Loucy (cell line): ENCODE measurements around the gene RTN4.

Experiments used
- H2AFZ ChIP-seq: fragments of 200-600 bp; sonication (generic); 2 replicates; pipeline ENCODE4 v1.6.0; 2016; ENCODE audit warnings: antibody characterized with exemption, mild to moderate bottlenecking, low read length, moderate library complexity
- H3F3A ChIP-seq: fragments of 200-600 bp; 2 replicates; pipeline ENCODE4 v1.6.0; 2016; ENCODE audit warnings: antibody characterized with exemption, low read depth, mild to moderate bottlenecking
- H3K27me3 ChIP-seq: fragments of 200-600 bp; sonication (generic); 2 replicates; pipeline ENCODE4 v1.6.1; 2014; ENCODE audit warnings: low read length, mild to moderate bottlenecking; ENCODE audit not compliant: insufficient read depth, poor library complexity, severe bottlenecking
- H3K36me3 ChIP-seq: fragments of 200-600 bp; sonication (generic); 2 replicates; pipeline ENCODE4 v1.6.1; 2016; ENCODE audit warnings: low read length; ENCODE audit not compliant: insufficient read depth
- H3K4me1 ChIP-seq: fragments of 200-600 bp; sonication (generic); 2 replicates; pipeline ENCODE4 v1.5.1; 2014; ENCODE audit warnings: low read length, mild to moderate bottlenecking; ENCODE audit not compliant: insufficient read depth, poor library complexity, severe bottlenecking
- H3K4me2 ChIP-seq: fragments of 200-600 bp; sonication (generic); 2 replicates; pipeline ENCODE4 v1.6.0; 2014; ENCODE audit warnings: antibody characterized with exemption, low read length, low read depth, mild to moderate bottlenecking; ENCODE audit not compliant: poor library complexity, severe bottlenecking
- H3K4me3 ChIP-seq: fragments of 200-600 bp; sonication (generic); 2 replicates; pipeline ENCODE4 v1.5.1; 2014; ENCODE audit warnings: low read length, mild to moderate bottlenecking, mixed read lengths; ENCODE audit not compliant: poor library complexity, severe bottlenecking
- H3K79me2 ChIP-seq: fragments of 200-600 bp; sonication (generic); 2 replicates; pipeline ENCODE4 v1.6.1; 2014; ENCODE audit warnings: low read length; ENCODE audit not compliant: insufficient read depth
- H3K9ac ChIP-seq: fragments of 200-600 bp; sonication (generic); 2 replicates; pipeline ENCODE4 v1.6.0; 2014; ENCODE audit warnings: mild to moderate bottlenecking, low read depth, low read length, moderate library complexity; ENCODE audit not compliant: poor library complexity, severe bottlenecking
- H3K9me2 ChIP-seq: fragments of 200-600 bp; sonication (generic); replicated peaks from 2 replicates; pipeline ENCODE4 v1.6.1; 2016; ENCODE audit warnings: low read depth, low read length, mixed read lengths
- H3K9me3 ChIP-seq: fragments of 200-600 bp; sonication (generic); 2 replicates; pipeline ENCODE4 v1.6.1; 2014; ENCODE audit warnings: mild to moderate bottlenecking, antibody characterized with exemption, low read length, low read depth; ENCODE audit not compliant: insufficient read depth
- H4K20me1 ChIP-seq: fragments of 200-600 bp; sonication (generic); 2 replicates; pipeline ENCODE4 v1.6.0; 2014; ENCODE audit warnings: antibody characterized with exemption, low read length, mild to moderate bottlenecking; ENCODE audit not compliant: insufficient read depth, poor library complexity, severe bottlenecking
- CTCF ChIP-seq: fragments of 200-600 bp; sonication (generic); conservative IDR thresholded peaks from 2 replicates; pipeline ENCODE4 v1.5.1; 2014; ENCODE audit warnings: mild to moderate bottlenecking, antibody characterized with exemption, low read length
- EZH2phosphoT487 ChIP-seq: fragments of 200-600 bp; IDR thresholded peaks from 2 replicates; pipeline ENCODE4 v1.6.1; 2018; ENCODE audit warnings: antibody characterized with exemption, mild to moderate bottlenecking, moderate library complexity, borderline replicate concordance

Gene RTN4

GRCh38 chr2:54968561-54969218 lies 81.6 kb downstream of the RTN4 start:
- no peaks in the 10 kb centered on the region for H3K9me2 ChIP-seq
- no peaks in the 10 kb centered on the region for H3K4me1 ChIP-seq
- H3K4me2 ChIP-seq = no peak overlapping the region
- peaks cover 54% of the 10 kb centered on the region; the same call in 1 of the 2 replicates for H3K36me3 ChIP-seq
- H3K79me2 ChIP-seq = peaks cover 4% of the 10 kb centered on the region
- H3K9ac ChIP-seq = no peak overlapping the region
- no peak for TF ChIP-seq CTCF
- no peak for TF ChIP-seq EZH2phosphoT487
- peaks cover 5% of the 10 kb centered on the region for H4K20me1 ChIP-seq
- no peaks in the 10 kb centered on the region for H3K9me3 ChIP-seq
- no peak overlapping the region for H2AFZ ChIP-seq
- no peak overlapping the region for H3K4me3 ChIP-seq
- no peaks in the 10 kb centered on the region for H3F3A ChIP-seq
- H3K27me3 ChIP-seq = no peaks in the 10 kb centered on the region

- Histone ChIP-seq H3K79me2 (no peaks in the 10 kb centered on the region), H3K27me3 (no peaks in the 10 kb centered on the region), H2AFZ (no peak overlapping the region), H3K9me3 (no peaks in the 10 kb centered on the region), H3K9ac (no peak overlapping the region), H3K4me2 (no peak overlapping the region), H3K36me3 (peaks cover 46% of the 10 kb centered on the region; the same call in 1 of the 2 replicates), H3K4me1 (no peaks in the 10 kb centered on the region), H3F3A (no peaks in the 10 kb centered on the region), H3K9me2 (no peaks in the 10 kb centered on the region), H3K4me3 (no peak overlapping the region), H4K20me1 (no peaks in the 10 kb centered on the region)
- TF ChIP-seq EZH2phosphoT487 = no peak
- no peak for TF ChIP-seq CTCF
Observed at GRCh38 chr2:54967759-54968365, 82.4 kb downstream of the RTN4 start.

- no peaks in the 10 kb centered on the region for H3K79me2 ChIP-seq
- TF ChIP-seq CTCF = no peak
- no peak for TF ChIP-seq EZH2phosphoT487
- no peaks in the 10 kb centered on the region for H3F3A ChIP-seq
Observed at GRCh38 chr2:54967269-54967668, 83.0 kb downstream of the RTN4 start.

More at GRCh38 chr2:54967269-54967668, 83.0 kb downstream of the RTN4 start:
- Histone ChIP-seq H3K9me3 (no peaks in the 10 kb centered on the region), H3K9ac (no peak overlapping the region), H3K4me1 (no peaks in the 10 kb centered on the region), H4K20me1 (no peaks in the 10 kb centered on the region), H3K27me3 (no peaks in the 10 kb centered on the region), H3K4me2 (no peak overlapping the region), H3K9me2 (no peaks in the 10 kb centered on the region), H3K4me3 (no peak overlapping the region), H3K36me3 (peaks cover 40% of the 10 kb centered on the region; the same call in 1 of the 2 replicates), H2AFZ (no peak overlapping the region)
